HG03139 (cell line): Measurements from ENCODE around the gene RFNG.

ENCODE experiments used
- ATAC-seq: cut with Tn5 transposase; IDR thresholded peaks from one replicate; pipeline ENCODE4 v1.9.1; 2021; ENCODE audit not compliant: unreplicated experiment

Gene RFNG

DNA sequence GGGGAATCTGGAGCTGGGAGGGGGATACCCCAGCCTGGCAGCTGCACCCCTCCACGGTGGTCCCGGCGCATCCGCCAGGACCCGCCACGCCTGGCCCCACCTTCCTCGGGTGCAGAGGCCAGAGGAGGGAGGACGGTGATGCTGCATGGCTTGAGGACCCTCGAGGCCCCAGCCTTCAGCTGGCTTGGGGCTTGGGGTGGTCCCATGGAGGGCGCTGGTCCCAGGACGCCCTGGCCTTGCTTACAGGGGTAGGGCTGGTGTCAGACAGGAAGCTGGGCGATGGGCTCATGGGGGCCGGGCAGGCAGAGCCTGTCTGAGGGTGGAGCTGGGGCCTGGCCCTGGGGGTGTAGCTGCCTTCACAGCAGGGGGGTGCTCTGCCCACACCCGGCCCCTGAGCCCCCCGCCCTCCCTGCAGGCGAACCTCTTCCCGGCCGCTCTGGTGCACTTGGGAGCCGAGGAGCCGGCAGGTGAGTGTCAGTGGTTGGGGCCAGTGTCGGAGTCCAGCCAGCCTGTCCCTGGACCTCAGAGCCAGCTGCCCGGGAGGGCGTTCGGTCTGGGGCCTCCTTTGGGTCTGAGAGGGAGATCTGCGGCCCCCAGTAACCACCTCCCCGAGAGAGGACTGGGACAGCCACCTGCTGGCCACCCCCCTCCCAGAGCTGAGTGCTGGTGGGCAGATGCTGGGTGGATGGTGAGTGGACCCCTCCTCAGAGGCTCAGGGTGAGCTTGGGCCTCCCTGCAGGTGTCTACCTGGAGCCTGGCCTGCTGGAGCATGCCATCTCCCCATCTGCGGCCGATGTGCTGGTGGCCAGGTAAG lies 35.3 kb downstream of the RFNG start:
- ATAC-seq, result no peak

DNA sequence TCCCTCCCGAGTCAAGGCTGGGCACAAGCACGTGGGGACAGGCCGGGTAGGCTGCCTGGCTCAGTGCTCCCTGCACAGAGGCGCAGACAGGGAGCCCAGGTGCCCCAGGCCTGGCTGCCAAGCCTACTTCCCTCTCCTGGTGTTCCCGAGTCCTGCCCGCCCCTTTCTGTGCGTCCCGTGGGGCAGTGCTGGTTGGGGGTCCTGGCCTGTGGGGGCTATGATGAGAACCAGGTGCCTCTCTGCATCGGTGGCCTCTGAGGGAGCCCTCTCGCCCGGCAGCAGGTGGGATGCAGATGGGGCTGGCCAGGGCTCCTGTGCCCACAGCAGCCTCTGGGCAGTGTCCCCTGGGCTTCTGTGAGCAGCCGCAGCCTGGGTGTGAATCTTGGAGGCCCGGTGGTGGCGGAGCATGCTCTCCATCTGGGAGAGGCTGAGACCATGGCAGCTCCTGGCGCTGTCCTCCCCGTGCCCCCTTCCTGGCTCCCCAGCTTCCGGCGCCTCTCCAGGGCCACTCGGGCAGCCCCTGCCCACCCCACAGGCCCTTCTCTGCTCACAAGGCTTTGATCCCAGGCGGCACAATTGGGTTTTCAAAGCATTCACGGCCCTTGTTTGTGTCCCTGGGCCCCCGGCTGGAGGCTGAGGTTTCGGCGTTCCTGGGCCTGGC lies 36.2 kb downstream of the RFNG start:
- ATAC-seq, result no peak

DNA sequence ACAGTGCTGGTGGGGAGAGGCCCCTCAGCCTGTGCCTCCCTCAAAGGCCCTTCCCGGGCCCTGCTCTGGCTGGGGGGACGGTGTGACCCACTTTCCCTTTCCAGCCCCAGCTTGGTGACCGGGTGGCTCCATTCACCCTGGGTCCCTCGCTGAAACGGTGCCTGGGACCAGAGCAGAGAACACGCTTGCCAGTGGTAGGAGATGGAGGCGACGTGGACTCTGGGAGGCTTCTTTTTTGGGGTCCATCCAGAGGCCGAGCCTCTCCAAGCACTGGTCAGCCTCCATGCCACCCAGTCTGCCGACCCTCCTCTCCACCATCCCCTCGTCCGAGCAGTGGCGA lies 36.7 kb downstream of the RFNG start:
- no peak for ATAC-seq

DNA sequence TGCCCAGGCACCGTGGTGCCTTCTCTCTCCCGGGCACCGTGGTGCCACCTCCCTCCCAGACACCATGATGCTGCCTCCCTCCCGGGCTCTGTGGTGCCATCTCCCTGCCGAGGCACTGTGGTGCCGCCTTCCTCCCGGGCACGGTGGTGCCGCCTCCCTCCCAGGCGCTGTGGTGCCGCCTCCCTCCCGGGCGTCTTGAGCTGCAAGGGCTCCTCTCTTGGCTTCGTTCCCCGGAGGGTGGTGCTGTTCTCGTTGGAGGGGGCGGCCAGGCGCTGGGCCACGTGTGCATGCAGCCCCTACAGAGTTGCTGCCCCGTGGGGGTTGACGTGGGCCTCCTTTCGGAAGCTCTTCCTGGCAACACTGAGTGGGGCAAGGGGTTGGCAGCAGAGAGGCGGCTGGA lies 37.2 kb downstream of the RFNG start:
- no peak for ATAC-seq

DNA sequence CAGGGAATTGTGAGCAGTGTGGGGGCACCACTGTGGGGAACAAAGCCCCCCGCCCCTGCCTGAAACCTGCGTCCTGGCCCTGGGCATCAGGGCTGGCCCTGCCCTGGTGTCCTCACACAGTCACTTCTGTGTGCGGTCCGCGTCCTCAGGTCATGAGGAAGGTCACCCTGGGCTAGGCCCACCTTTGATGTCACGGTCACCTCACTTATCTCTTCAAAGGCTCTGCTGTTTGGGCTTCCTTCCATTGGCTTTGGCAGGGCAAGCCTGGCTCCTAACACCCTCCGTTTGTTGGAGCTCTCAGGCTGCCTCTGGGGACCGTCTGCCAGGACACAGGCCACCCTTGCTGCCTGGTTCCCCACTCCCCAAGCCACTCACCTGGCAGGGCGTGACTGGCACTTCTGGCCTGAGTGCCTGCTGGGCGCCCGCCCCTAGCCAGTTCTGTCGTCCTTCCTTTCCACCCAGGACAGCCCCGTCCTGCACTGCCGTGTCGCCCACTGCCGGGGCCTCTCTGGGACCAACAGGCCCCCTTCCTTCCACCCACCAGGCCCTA lies 37.8 kb downstream of the RFNG start:
- ATAC-seq, result no peak

DNA sequence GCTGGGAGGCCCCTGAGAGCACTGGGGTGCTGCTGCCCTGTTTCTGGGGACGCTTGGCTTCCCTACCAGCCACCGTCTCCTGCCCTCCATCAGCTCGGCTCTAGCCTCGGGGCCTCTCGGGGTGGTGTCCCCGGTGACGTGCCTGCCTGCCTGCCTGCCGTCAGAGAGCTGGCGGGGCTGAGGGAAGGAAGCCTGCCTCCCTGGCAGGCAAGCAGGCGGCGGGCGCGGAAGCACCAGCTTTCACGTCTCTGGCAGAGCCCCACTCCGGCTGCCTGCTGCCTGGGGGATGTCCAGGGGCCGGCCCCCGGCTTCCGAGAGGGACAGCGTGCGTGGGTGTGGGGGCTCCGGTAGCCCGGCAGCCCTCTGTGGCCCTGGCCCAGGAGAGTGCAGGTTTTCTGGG lies 38.3 kb downstream of the RFNG start:
- ATAC-seq, result no peak

DNA sequence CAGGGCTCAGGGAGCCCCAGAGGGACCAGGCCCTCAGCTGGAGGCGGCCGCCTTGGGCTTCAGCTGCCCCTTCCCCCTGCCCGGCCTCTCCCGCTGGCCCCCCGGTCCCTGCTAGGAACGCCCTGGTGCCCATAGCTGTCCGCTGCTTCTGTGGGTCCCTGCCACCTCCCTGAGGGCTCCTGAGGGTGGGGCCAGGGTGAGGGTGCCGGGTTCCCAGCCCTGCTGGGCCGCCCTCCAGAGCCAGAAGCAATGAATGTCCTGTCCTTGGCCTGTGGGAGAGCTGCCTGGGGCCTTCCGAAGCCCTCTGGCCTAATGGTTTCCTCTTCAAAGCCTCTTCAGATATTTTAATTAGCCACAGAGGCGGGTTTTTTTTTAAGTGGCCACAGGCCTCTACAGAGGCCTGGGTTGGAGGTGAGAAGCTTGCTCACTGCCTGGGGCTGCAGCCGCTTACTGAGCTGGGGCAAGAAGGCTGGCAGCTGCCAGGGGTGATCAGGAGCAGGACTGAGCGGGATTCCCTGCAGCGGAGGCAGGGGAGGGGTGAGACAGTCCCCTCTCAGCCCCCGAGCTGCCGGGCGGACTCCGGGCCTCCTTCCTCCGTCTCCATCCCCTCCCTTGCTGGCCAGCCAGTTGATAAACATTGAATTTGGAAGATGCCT lies 38.8 kb downstream of the RFNG start:
- ATAC-seq, result no peak

DNA sequence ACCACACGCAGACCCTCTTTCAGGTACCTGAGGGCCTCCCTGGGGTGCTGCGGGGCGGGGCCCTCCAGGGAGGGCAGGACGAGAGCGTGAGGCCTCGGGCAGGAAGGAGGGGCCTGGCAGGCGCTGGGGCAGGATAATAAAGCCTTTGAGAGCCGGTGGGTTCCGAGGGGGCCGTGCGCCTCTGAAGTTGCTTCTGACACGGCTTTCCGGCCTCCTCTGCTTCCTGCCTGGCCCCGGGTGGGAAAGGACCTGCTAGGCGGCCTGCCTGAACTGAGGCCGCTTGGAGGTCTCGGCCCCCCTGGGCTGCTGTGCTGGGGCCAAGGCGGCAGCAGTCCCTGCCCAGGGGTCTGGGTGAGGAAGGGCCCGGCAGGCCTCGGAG lies 39.4 kb downstream of the RFNG start:
- no peak for ATAC-seq

DNA sequence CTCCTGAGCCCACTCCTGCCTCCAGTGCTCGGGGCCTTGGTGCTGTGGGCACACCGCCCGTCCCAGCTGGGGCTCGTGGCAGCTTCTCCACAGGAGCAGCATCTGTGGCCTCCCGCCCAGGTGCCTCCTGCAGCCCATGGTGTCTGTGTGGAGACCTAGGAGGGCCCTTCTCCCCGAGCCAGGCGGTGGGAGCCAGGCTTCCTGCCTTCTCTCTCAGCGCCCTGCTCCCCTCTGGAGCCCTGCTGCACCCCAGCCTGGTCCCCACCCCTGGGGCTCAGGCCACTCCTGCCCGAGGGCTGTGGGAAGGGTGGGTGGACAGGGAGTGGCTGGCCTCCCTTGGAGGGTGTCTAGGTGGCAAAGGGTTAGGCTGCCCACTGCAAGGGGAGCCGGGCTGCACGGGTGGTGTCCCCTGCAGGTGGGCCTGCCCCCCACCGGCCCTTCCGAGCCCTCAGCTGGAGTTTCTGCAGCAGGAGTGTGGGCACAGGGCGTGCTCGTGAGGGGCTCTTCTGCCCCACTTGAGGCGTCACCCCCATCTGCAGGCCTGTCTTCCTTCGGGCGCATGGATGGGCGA lies 39.9 kb downstream of the RFNG start:
- no peak for ATAC-seq

DNA sequence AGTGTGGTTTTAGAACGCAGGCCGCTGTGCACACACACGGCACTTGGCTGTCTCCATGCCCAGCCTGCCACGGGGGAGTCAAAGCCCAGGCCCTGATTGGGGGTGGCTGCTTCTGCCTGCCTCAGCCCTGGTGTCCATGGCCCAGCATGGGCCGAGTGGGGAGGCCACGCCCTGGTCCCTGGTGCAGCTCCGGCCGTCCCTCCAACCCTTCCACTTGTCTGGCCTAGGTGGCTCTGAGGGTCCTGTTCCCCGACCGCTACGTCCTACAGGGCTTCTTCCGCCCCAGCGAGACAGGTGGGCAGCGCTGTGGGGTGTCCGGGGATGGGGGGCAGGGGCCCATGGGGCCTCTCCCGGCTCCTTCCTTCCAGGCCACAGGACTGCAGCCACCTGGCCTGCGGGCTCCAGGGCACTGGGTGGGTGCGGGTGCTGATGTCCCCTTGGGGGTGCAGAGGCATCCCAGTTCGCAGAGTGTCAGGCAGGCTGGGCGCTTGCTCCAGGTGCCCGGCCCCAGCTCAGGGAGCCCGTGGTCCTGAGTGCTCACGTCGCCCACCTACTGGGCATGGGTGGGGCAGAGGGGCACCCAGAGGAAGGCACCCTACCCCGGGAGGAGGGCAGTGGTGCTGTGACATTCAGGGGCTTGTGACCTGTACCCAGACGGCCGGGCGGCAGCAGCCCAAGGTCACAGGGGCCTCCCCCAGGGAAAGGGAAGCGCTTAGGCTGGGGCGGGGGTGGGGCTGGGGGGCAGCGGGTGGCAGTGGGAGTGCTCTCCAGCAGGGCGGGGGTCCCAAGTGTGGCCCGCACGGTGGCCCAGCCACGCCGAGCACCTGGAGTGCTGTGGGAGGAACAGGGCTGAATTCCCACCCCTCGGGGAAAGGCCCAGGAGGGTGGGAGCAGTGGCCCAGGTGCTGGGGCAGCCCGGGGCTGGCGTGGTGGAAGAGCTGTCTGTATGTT lies 40.8 kb downstream of the RFNG start:
- ATAC-seq, result no peak

DNA sequence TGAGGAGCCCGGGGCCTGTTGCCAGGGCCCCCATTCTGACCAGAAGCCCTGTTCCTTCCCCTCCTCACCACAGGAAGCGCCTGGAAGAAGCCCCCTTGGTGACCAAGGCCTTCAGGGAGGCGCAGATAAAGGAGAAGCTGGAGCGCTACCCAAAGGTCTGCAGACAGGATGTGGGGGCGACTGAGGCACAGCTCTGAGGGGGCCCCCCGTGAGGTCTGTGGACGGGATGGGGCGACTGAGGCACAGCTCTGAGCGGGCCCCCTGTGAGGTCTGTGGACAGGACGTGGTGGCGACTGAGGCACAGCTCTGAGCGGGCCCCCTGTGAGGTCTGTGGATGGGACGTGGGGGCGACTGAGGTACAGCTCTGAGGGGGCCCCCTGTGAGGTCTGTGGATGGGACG lies 42.2 kb downstream of the RFNG start:
- no peak for ATAC-seq

DNA sequence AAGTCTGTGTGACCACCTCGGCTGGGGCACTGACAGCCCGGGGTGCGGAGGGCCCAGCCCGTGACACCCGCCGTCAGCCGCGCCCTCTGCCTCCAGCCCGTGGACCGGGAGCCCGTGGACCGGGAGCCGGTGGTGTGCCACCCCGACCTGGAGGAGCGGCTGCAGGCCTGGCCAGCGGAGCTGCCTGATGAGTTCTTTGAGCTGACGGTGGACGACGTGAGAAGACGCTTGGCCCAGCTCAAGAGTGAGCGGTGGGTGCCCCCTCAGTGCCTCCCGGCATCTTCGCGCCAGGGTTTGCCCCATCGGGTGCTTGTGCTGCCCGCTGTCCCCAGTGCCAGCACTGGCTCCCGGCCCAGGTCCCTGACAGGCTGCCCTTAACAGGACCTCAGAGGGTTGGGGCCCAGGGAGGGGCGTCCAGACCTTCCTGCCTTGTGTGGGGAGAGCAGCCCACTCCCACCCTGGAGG lies 42.6 kb downstream of the RFNG start:
- no peak for ATAC-seq

DNA sequence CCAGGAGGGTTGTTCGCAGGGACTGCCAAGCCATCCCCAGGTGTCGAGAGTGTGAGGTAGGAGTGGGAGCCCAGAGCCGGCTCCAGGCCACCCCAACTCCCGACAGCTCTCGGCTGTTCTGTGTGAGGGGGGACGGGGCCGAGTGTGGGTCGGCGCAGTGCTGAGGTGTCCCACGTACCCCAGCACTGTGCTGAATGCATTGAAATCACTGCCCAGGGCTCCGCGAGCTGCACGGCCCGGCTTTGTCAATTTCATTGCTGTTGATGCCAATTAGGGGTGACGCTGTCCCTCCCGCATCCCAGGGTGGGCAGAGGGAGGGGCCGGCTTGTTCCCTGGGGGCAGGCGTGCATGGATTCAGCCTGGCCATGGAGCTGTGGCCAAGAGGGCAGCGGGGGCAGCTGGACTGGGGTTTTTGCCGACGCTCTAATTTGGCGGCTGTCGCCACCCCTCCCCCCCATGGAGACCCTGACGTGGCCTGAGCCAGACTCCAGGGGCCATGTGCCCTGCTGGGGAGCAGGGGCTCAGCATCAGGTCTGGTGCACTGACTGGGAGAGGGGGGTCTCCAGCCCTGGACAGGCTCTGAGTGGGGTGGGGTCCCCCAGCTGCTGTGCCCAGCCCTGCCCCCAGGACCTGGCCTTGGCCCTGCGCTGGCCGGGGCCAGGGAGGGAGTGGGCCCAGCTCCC lies 43.2 kb downstream of the RFNG start:
- no peak for ATAC-seq

DNA sequence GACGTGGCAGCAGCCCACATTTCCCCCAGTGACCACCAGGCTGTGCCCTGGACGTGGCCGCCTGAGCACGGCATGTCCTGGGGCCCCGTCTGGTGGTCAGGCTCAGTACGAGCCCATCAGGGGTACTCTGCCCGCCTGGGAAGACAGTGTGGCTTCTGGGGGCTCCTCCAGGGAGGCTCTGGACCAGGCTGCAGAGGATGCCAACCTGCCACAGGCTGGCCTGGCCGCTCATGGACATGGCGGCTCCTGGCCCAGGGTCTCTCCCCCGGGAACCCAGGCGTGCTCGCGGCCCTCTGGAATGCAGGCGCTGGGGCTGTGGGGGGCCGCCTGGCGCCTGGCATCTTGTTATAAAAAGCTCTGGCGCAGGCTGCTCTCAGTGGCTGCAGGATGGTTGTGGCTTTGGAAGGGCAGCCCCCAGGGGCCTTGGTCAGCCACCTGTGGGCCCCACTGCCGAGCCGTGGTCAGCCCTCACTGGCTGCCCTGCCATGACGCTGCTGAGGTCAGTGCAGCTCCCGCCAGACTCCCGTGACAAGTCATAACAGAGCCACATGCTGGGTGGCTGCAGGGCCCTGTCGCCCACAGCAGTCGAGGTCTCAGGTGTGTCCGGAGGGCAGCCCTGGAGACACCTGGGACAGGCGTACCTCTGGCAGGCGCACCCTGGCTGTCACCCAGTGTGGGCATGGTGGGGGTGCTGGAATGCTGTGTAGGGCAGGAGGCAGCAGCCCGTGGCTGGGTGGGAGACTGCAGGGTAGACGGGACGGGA lies 43.9 kb downstream of the RFNG start:
- ATAC-seq, result no peak

DNA sequence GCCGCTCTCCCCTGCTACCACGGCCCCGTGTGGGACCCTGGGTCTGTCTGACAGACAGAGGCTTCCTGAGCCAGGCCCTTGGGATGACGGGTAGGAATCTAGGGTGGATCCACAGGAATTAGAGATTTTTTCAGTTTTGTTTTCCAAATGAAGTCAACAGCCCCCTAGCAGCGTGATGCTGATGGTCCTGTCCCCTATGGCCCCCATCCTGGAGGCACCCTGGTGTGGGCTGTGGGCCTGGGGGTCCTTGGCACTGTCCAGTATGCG lies 44.5 kb downstream of the RFNG start:
- ATAC-seq, result no peak

DNA sequence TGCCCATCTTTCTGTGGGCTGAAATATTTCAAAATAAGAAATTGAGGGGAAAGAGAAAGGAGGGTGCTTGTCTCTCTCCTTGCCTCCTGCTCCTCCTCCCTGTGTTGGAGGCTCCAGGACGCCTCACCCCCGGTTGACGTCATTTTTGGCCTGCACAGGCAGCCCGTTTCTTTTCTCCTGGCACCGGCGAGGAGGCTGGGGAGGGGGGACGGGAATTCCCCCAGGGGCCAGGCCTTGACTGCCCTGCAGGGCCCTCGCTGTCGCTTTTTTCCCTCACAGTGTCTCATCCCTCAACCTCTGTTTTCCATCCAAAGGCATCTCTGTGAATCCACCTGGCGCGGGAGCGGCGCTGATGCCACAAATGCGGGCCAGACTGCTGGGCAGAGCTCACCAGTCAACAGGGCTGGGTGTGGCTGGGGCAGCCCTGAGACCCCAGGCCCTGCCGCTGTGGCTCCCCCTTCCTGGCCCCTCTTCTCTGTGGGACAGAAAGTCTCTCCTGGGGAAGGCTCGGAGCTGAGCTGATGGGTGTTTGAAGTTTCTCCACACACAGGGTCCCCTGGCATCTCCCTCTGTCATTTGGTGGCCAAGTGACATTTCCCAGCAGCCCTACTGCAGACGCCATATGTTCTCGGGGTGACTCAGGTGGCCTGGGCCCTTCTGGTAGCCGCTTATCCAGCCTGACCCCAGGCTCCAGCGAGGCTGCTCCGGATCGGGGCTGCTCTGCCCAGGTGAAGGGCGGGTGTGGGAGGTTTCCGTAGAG lies 45.0 kb downstream of the RFNG start:
- ATAC-seq, result no peak

DNA sequence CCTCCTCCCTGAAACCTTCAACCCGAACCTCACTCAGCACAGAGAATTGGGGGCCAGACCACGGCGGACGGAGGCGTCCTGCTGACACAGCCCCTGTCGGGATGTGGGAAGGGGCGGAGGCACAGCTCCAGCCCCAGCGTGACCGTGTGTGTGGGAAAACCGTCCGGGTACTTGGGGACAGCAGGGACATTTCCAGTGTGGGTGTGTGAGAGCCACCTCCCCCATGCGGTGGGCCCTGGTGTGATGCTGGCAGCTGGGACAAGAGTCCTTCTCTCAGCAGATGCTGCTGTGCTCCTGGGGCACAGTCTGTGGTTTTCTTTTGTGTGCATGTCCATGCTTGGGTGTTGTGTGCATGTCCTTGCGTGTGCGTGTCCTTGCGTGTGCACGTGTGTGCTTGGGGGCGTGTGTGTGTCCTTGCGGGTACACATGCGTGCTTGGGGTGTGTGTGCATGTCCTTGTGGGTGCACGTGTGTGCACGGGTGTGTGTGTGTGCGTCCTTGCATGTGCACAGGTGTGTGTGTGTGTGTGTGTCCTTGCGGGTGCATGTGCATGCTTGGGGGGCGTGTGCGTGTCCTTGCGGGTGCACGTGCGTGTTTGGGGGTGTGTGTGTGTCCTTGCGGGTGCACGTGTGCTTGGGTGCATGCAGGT lies 45.8 kb downstream of the RFNG start:
- ATAC-seq, result no peak
